Fibroblast of mammary gland (primary cell): ENCODE results near the gene MOCS1.
A peak's percentile ranks its signal among the peaks of the same experiment; 100 is the strongest.

Experiments
- DNase-seq: peaks from one replicate; pipeline ENCODE4 v3.0.0-alpha.2; 2010; ENCODE audit warnings: low read depth
- H3K4me3 ChIP-seq: 2 replicates; pipeline ENCODE4 v1.5.1; 2011; ENCODE audit warnings: low read depth, mild to moderate bottlenecking, low read length, moderate library complexity; ENCODE audit not compliant: control insufficient read depth
- CTCF ChIP-seq: conservative IDR thresholded peaks from 2 replicates; pipeline ENCODE4 v1.5.1; 2011; ENCODE audit warnings: low read depth, low read length, inconsistent platforms; ENCODE audit not compliant: control insufficient read depth, insufficient read depth

The MOCS1 gene

DNA sequence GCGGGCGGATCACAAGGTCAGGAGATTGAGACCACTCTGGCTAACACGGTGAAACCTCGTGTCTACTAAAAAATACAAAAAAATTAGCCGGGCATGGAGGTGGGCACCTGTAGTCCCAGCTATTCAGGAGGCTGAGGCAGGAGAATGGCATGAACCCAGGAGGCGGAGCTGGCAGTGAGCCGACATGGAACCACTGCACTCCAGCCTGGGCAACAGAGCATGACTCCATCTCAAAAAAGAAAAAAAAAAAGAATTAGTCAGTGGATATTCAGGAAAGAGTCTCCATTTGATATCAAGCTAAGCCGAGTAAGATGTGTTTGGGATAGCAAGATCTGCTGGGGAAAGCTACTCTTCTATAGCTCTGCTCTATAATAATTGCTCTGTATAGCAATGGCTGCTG, 41.0 kb downstream of the MOCS1 start:
- no peak for TF ChIP-seq CTCF
- H3K4me3 ChIP-seq = no peak overlapping the region
- DNase-seq = no peak

DNA sequence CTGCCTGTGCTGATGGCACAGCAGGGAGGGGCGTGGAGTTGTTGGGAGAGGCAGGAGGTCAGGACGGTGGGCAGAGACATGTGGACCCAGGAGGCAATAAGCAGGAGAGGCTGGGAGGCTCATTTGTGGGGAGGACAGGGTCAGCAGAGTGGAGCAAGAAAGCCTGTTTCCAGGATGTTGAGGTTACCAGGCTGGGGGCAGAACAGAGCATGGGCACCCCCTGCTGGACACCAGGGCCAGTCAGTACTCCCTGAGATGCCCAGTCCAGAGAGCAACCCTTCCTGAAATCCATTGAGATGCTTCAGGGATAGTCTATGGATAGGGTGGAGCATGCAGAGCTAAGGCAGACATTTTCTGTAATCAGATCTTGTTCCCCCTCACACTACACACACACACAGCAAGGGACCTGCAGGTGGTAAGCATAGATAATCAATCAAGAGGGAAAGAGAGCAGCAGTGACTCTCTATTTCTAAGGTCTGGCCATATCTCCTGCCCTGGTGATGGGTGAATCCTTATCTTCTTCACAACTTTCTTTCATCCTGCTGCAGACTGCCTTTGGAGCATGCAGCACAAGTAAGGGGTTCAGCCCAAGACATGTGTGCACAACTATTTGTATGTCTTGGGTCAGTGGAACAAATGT, 41.7 kb downstream of the MOCS1 start:
- H3K4me3 ChIP-seq = no peak overlapping the region
- TF ChIP-seq CTCF = peak; percentile 86
- DNase-seq = peak; percentile 72

- H3K4me3 ChIP-seq = no peak overlapping the region
- DNase-seq = peak; percentile 72
- TF ChIP-seq CTCF = no peak
Measured at GRCh38 chr6:39891976-39892375, 42.3 kb downstream of the MOCS1 start.

GRCh38 chr6:39891353-39891752, 42.9 kb downstream of the MOCS1 start:
- no peak for DNase-seq
- H3K4me3 ChIP-seq = no peak overlapping the region
- TF ChIP-seq CTCF = no peak

- TF ChIP-seq CTCF = no peak
- DNase-seq = no peak
- H3K4me3 ChIP-seq = no peak overlapping the region
Measured at GRCh38 chr6:39889229-39889628, 45.0 kb downstream of the MOCS1 start.

DNA sequence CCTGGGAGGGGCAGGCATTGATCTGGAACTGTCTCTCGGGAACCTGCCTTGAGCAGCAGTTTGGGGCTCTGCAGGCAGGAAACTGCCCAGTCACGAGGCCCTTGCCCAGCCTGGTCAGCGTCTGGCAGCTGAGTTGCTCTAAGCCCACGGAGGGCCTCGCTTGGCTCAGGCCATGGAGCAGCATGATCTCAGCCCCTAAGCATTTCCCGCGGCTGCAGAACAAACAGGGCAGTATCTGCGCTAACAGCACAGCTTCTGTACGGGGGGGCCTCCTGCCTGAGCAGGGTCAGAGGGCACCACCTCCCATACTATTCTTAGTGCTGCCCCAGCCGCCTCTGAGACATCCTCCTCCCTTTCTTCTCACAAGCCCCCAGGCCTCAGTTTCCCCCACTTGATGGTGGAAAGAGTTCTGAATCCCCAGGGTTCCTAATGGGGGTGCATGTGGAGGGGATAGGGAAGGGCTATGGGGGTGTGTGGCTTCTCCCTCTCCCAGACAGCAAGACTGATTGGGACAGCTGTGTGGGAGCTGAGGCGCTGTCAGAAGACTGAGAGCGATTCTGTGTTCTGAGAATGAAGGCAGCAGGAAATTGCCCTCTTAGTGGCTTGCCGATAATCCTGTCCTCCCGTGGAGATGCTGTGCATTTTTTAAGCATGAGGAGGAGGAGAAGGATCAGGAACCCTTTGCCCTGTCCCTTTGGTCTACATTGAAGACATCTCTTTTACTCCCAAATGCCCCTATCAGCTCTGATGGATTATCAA, 46.4 kb downstream of the MOCS1 start:
- H3K4me3 ChIP-seq = no peak overlapping the region
- peak; percentile 87 for DNase-seq
- no peak for TF ChIP-seq CTCF
